Ishikawa (cell line): ENCODE data around the gene RNF157.

Experiments used
- CEBPB ChIP-seq: IDR thresholded peaks from 2 replicates; pipeline ENCODE4 v1.6.1; 2012
- CREB1 ChIP-seq: IDR thresholded peaks from 2 replicates; pipeline ENCODE4 v1.6.1; 2012; ENCODE audit warnings: low read depth
- EGR1 ChIP-seq: IDR thresholded peaks from 2 replicates; pipeline ENCODE4 v1.6.1; 2012
- EP300 ChIP-seq: IDR thresholded peaks from 2 replicates; pipeline ENCODE4 v1.6.1; 2012; ENCODE audit warnings: borderline replicate concordance
- FOXM1 ChIP-seq: IDR thresholded peaks from 2 replicates; pipeline ENCODE4 v1.6.1; 2012; ENCODE audit warnings: low read depth, borderline replicate concordance
- NFIC ChIP-seq: IDR thresholded peaks from 2 replicates; pipeline ENCODE4 v1.6.1; 2012
- RAD21 ChIP-seq: IDR thresholded peaks from 2 replicates; pipeline ENCODE4 v1.6.1; 2012; ENCODE audit warnings: low read depth
- TAF1 ChIP-seq: IDR thresholded peaks from 2 replicates; pipeline ENCODE4 v1.6.1; 2012; ENCODE audit warnings: low read depth, mild to moderate bottlenecking
- TCF12 ChIP-seq: IDR thresholded peaks from 2 replicates; pipeline ENCODE4 v1.6.1; 2012; ENCODE audit warnings: low read depth
- TEAD4 ChIP-seq: IDR thresholded peaks from 2 replicates; pipeline ENCODE4 v1.6.1; 2012
- YY1 ChIP-seq: IDR thresholded peaks from 2 replicates; pipeline ENCODE4 v1.6.1; 2012; ENCODE audit warnings: low read depth
- ZBTB7A ChIP-seq: IDR thresholded peaks from 2 replicates; pipeline ENCODE4 v1.6.1; 2012; ENCODE audit warnings: low read depth
- TF ChIP-seq, protein P1 (sequence below): IDR thresholded peaks from 2 replicates; pipeline ENCODE4 v1.6.1; 2012
- TF ChIP-seq, protein P2 (sequence below): IDR thresholded peaks from 2 replicates; pipeline ENCODE4 v1.6.1; 2012
- TF ChIP-seq, protein P3 (sequence below): IDR thresholded peaks from 2 replicates; pipeline ENCODE4 v1.6.1; 2012; ENCODE audit warnings: low read depth, mild to moderate bottlenecking

The RNF157 gene

DNA sequence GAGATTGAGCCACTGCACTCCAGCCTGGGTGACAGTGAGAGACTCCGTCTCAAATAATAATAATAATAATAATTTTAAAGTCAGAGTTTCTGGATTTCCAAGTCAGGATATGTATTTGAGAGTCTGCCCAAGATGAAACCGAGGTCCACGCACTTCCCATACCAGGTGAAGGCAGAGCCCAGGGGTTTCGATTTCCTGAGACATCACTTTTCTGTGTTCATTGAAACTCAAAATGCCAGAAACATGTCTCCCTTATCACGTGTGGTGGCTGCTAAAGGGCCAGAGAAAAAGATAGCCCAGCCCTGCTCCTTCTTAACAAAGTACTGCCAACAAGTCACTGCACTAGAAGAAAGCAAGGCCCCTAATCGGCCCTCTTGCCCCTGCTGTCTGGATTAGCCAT lies 9.8 kb upstream of the RNF157 start:
- TF ChIP-seq, protein P1, sequence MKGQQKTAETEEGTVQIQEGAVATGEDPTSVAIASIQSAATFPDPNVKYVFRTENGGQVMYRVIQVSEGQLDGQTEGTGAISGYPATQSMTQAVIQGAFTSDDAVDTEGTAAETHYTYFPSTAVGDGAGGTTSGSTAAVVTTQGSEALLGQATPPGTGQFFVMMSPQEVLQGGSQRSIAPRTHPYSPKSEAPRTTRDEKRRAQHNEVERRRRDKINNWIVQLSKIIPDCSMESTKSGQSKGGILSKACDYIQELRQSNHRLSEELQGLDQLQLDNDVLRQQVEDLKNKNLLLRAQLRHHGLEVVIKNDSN = no peak
- TF ChIP-seq NFIC (no peak), EP300 (no peak), TCF12 (no peak), CEBPB (no peak), TAF1 (no peak), FOXM1 (no peak), TEAD4 (no peak), RAD21 (no peak), YY1 (no peak), EGR1 (no peak)
- TF ChIP-seq, protein P2, sequence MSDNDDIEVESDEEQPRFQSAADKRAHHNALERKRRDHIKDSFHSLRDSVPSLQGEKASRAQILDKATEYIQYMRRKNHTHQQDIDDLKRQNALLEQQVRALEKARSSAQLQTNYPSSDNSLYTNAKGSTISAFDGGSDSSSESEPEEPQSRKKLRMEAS = no peak
- TF ChIP-seq, protein P3, sequence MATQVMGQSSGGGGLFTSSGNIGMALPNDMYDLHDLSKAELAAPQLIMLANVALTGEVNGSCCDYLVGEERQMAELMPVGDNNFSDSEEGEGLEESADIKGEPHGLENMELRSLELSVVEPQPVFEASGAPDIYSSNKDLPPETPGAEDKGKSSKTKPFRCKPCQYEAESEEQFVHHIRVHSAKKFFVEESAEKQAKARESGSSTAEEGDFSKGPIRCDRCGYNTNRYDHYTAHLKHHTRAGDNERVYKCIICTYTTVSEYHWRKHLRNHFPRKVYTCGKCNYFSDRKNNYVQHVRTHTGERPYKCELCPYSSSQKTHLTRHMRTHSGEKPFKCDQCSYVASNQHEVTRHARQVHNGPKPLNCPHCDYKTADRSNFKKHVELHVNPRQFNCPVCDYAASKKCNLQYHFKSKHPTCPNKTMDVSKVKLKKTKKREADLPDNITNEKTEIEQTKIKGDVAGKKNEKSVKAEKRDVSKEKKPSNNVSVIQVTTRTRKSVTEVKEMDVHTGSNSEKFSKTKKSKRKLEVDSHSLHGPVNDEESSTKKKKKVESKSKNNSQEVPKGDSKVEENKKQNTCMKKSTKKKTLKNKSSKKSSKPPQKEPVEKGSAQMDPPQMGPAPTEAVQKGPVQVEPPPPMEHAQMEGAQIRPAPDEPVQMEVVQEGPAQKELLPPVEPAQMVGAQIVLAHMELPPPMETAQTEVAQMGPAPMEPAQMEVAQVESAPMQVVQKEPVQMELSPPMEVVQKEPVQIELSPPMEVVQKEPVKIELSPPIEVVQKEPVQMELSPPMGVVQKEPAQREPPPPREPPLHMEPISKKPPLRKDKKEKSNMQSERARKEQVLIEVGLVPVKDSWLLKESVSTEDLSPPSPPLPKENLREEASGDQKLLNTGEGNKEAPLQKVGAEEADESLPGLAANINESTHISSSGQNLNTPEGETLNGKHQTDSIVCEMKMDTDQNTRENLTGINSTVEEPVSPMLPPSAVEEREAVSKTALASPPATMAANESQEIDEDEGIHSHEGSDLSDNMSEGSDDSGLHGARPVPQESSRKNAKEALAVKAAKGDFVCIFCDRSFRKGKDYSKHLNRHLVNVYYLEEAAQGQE = no peak

DNA sequence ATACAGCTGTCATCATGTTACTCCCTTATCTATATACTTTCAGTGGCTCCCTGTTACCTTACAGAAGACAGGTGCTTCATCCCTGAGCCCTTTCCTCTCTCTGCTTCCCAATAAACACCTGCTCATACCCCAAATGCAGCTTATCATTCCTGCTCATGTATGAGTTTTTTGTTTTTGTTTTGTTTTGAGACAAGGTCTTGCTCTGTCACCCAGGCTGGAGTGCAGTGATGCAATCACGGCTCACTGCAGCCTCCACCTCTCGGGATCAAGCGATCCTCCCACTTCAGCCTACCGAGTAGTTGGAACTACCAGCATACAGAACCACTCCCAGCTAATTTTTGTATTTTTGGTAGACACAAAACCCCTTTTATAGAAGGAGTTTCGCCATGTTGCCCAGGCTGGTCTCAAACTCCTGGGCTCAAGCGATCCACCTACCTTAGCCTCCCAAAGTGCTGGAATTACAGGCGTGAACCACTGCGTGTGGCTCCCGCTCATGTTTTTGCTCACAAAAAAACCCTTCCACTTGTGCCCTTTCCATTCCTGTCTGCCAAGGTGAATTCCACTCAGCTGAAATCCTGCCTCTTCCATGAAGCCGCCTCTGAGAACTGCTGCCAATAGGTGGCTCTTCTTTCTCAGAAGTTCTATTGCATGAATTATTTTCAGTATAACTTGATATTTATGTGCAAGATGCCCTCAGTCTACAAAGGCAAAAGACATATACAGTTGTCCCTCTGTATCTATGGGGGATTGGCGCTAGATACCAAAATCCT lies 7.9 kb upstream of the RNF157 start:
- TF ChIP-seq RAD21 = peak; percentile 28; the same call in 1 of the 2 replicates
- TF ChIP-seq CEBPB = no peak

DNA sequence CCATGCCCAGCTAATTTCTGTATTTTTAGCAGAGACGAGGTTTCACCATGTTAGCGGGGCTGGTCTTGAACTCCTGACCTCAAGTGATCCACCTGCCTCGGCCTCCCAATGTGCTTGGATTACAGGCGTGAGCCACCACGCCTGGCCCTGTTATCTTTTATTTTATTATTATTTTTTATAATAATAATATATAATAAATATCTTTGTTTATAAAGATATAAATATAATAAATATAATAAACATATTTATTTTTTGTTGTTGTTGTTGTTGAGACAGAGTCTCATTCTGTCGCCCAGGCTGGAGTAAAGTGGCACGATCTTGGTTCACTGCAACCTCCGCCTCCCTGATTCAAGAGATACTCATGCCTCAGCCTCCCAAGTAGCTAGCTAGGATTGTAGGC lies 7.0 kb upstream of the RNF157 start:
- no peak for TF ChIP-seq CREB1
- no peak for TF ChIP-seq CEBPB
- TF ChIP-seq, protein P3 = no peak
- no peak for TF ChIP-seq FOXM1
- no peak for TF ChIP-seq NFIC
- TF ChIP-seq YY1 = no peak
- TF ChIP-seq, protein P2 = no peak
- no peak for TF ChIP-seq EP300
- TF ChIP-seq, protein P1 = no peak
- TF ChIP-seq TAF1 = no peak
- no peak for TF ChIP-seq TCF12
- TF ChIP-seq TEAD4 = no peak
- no peak for TF ChIP-seq RAD21
- TF ChIP-seq EGR1 = no peak

DNA sequence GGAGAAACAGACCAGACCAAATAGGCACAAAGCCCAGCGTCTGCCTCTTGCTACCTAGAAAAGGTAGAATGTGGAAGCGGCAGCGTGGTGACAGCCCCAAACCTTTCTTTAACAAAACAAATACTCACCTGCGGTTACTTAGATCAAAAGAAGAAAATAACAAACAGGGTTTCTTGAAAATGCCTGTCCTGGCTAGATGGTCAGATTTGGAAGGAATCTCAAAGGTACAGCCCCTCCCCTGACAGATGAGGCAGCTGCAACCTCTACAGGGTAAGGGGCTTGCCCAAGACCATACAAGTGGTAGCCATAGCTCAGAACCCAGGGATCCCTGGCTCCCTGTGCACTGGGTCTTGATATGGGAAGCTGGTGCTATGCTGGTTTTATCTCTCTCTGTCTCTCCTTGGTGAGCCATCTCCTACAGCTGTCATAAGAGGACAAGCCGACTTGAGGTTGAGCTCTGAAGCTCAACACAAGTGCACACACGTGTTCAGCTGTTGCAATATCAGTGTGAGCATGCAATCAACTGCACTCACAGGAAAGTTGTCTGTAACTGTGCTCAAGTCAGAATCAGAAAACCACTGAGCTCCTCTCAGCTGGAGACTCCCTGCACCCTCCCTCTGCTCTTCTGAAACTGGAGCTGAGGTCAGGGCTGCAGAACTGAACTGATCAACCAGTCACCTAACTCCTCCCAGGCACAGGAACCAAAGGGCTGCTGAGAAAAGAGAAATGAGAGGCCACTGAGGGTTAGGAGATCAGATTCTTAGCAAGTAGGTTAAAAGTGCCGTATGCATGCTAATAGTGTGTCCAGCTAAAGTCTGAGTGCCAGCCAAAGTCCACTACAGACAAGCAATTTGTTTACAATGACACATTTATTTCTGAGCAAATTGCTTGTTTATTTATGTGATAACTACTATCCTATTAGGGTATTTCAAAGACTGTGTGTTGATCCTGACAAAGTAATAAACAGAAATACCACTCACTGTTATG lies 6.1 kb upstream of the RNF157 start:
- no peak for TF ChIP-seq EGR1
- no peak for TF ChIP-seq CREB1
- TF ChIP-seq RAD21 = no peak
- TF ChIP-seq, protein P3 = no peak
- TF ChIP-seq, protein P2 = no peak
- TF ChIP-seq NFIC = no peak
- TF ChIP-seq TCF12 = no peak
- no peak for TF ChIP-seq CEBPB
- TF ChIP-seq ZBTB7A = no peak
- TF ChIP-seq TAF1 = no peak
- no peak for TF ChIP-seq FOXM1
- TF ChIP-seq EP300 = no peak
